Neural progenitor cell (in vitro differentiated cells): ENCODE results near the gene SRP14.

Experiments used
- EZH2phosphoT487 ChIP-seq: fragments of 200-600 bp; sonication (generic); IDR thresholded peaks from 2 replicates; pipeline ENCODE4 v1.6.1; 2017; ENCODE audit warnings: antibody characterized with exemption
- TF ChIP-seq, protein P1 (sequence below): fragments of 200-600 bp; sonication (generic); IDR thresholded peaks from 2 replicates; pipeline ENCODE4 v1.5.1; 2017; ENCODE audit warnings: antibody characterized with exemption, mild to moderate bottlenecking

DNA sequence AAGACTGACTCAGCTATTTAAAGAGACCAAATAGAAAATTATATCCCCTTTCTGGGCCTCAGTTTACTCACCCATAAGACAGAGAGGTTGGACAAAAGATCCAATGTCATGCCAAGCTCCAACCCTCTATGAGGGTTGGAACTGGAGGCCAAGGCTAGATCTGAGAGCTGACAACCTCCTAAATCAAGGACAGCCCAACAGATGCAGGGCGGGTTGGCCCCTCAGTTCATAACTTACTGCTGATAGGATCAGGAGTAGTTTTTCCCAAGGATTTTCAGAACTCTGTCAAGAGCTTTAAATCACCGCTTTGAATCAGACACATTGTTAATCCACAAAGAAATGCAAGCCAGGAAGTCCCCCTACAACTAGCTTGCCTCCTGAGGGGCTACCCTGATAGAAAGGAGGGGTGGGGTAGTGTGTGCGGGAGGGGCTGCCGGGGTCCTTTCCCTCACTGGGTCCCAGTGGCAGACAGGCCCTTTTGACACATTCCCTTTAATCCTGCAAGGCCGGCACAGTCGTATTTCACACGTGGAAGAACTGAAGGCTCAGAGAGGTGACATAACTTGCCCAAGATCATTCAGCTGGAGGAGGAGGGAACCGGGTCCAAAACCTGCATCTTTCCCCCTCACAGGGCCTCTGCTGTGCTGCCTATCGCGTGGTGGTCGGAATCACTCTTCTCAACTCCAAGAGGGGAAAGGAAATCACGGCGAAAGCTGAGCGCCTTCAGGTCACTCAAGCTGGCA lies 48.3 kb upstream of the SRP14 start:
- TF ChIP-seq, protein P1, sequence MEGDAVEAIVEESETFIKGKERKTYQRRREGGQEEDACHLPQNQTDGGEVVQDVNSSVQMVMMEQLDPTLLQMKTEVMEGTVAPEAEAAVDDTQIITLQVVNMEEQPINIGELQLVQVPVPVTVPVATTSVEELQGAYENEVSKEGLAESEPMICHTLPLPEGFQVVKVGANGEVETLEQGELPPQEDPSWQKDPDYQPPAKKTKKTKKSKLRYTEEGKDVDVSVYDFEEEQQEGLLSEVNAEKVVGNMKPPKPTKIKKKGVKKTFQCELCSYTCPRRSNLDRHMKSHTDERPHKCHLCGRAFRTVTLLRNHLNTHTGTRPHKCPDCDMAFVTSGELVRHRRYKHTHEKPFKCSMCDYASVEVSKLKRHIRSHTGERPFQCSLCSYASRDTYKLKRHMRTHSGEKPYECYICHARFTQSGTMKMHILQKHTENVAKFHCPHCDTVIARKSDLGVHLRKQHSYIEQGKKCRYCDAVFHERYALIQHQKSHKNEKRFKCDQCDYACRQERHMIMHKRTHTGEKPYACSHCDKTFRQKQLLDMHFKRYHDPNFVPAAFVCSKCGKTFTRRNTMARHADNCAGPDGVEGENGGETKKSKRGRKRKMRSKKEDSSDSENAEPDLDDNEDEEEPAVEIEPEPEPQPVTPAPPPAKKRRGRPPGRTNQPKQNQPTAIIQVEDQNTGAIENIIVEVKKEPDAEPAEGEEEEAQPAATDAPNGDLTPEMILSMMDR, result no peak
- TF ChIP-seq EZH2phosphoT487, result no peak
